NK-92 (cell line): ENCODE data around the gene KLHL14.
"Not testable (repeated sequence)": the region's sequence is repeated elsewhere in the genome, so short reads cannot be mapped to it uniquely, and the experiment has no call there.

Source experiments
- DNase-seq: peaks from one replicate; lab custom pipeline; 2025; ENCODE audit not compliant: unreplicated experiment; lab: John Stamatoyannopoulos, UW

The KLHL14 gene

GRCh38 chr18:32772581-32773381 is at the start of gene KLHL14:
TSS of gene KLHL14 (minus strand) at chr18:32773023. CDS start at chr18:32770591, 2,432 bp downstream.
- DNase-seq = no peak

GRCh38 chr18:32822197-32822596 is 49.4 kb upstream of the KLHL14 start:
- no peak for DNase-seq

GRCh38 chr18:32815881-32816280 is 43.1 kb upstream of the KLHL14 start:
- no peak for DNase-seq

GRCh38 chr18:32812342-32812741 is 39.5 kb upstream of the KLHL14 start:
- no peak for DNase-seq

GRCh38 chr18:32810314-32810713 is 37.5 kb upstream of the KLHL14 start:
- DNase-seq = no peak

- DNase-seq = no peak
These were observed 32.5 kb upstream of the KLHL14 start for GRCh38 chr18:32805354-32805753.

- no peak for DNase-seq
These were observed 31.5 kb upstream of the KLHL14 start for GRCh38 chr18:32804134-32804888.

- DNase-seq = no peak
These were observed 30.7 kb upstream of the KLHL14 start for GRCh38 chr18:32803568-32803967.

- no peak for DNase-seq
These were observed 30.0 kb upstream of the KLHL14 start for GRCh38 chr18:32802591-32803451.

- DNase-seq = no peak
These were observed 28.4 kb upstream of the KLHL14 start for GRCh38 chr18:32801228-32801627.

- DNase-seq = no peak
These were observed 25.6 kb upstream of the KLHL14 start for GRCh38 chr18:32798209-32798960.

- not testable (repeated sequence) for DNase-seq
These were observed 21.8 kb upstream of the KLHL14 start for GRCh38 chr18:32794667-32795066.

GRCh38 chr18:32779010-32779409 is 6.2 kb upstream of the KLHL14 start:
- DNase-seq = no peak

- DNase-seq = no peak
These were observed 4.2 kb upstream of the KLHL14 start for GRCh38 chr18:32777049-32777448.

- no peak for DNase-seq
These were observed 3.7 kb upstream of the KLHL14 start for GRCh38 chr18:32776561-32776960.

GRCh38 chr18:32775628-32776027 is 2.8 kb upstream of the KLHL14 start:
- DNase-seq = no peak

GRCh38 chr18:32773382-32773712 is 524 bp upstream of the KLHL14 start:
- DNase-seq = no peak

GRCh38 chr18:32771871-32772580 is 797 bp downstream of the KLHL14 start:
- no peak for DNase-seq

- no peak for DNase-seq
These were observed 1.6 kb downstream of the KLHL14 start for GRCh38 chr18:32771169-32771751.

- no peak for DNase-seq
These were observed 2.1 kb downstream of the KLHL14 start for GRCh38 chr18:32770666-32771168.
